ENCODE data around the gene GANC. TPM values are rescaled to one million over a fixed set of nuclear protein-coding genes. Genes with fewer than 3 reads are reported as not detected.
"Not testable (repeated sequence)": the region's sequence is repeated elsewhere in the genome, so short reads cannot be mapped to it uniquely, and the experiment has no call there.

The GANC gene
- total RNA-seq, 2 experiments from 2014 or later = 22.7 to 30.4 TPM

- H3K4me3 Mint-ChIP-seq; H3K27ac Mint-ChIP-seq; DNase-seq; H3K27me3 Mint-ChIP-seq; H3K9me3 Mint-ChIP-seq (ENCODE audit: low read depth); ATAC-seq; H3K4me1 Mint-ChIP-seq; CTCF ChIA-PET: not testable (repeated sequence)
- H3K36me3 Mint-ChIP-seq = peaks cover 36% of the 10 kb centered on the region
These were observed 28.0 kb downstream of the GANC start for GRCh38 chr15:42301004-42301403.

- Mint-ChIP-seq H3K27ac (no peak overlapping the region), H3K36me3 (peaks cover 15% of the 10 kb centered on the region), H3K27me3 (no peaks in the 10 kb centered on the region), H3K4me1 (no peaks in the 10 kb centered on the region), H3K9me3 (ENCODE audit: low read depth) (peaks cover 5% of the 10 kb centered on the region), H3K4me3 (no peak overlapping the region)
- CTCF ChIA-PET = no interaction called here
- DNase-seq = no peak
- ATAC-seq = no peak
These were observed 33.7 kb downstream of the GANC start for GRCh38 chr15:42306681-42307080.

- CTCF ChIA-PET = no interaction called here
- Mint-ChIP-seq H3K4me3 (no peak overlapping the region), H3K27me3 (no peaks in the 10 kb centered on the region), H3K9me3 (ENCODE audit: low read depth) (no peaks in the 10 kb centered on the region), H3K27ac (no peak overlapping the region), H3K36me3 (peaks cover 13% of the 10 kb centered on the region), H3K4me1 (peaks cover 3% of the 10 kb centered on the region)
- no peak for ATAC-seq
- no peak for DNase-seq
These were observed 40.5 kb downstream of the GANC start for GRCh38 chr15:42313463-42313862.

- Mint-ChIP-seq H3K4me1 (peaks cover 3% of the 10 kb centered on the region), H3K4me3 (no peak overlapping the region), H3K9me3 (ENCODE audit: low read depth) (no peaks in the 10 kb centered on the region), H3K27me3 (no peaks in the 10 kb centered on the region), H3K27ac (no peak overlapping the region), H3K36me3 (peaks cover 12% of the 10 kb centered on the region)
- ATAC-seq = no peak
- CTCF ChIA-PET = no interaction called here
- DNase-seq = no peak
These were observed 41.8 kb downstream of the GANC start for GRCh38 chr15:42314818-42315217.

- no peaks in the 10 kb centered on the region for H3K9me3 Mint-ChIP-seq (ENCODE audit: low read depth)
- no peak for DNase-seq
- no peak overlapping the region for H3K27ac Mint-ChIP-seq
- H3K4me1 Mint-ChIP-seq = peaks cover 3% of the 10 kb centered on the region
- ATAC-seq = no peak
- H3K27me3 Mint-ChIP-seq = no peaks in the 10 kb centered on the region
- CTCF ChIA-PET = no interaction called here
- no peak overlapping the region for H3K4me3 Mint-ChIP-seq
- peaks cover 12% of the 10 kb centered on the region for H3K36me3 Mint-ChIP-seq
These were observed 42.5 kb downstream of the GANC start for GRCh38 chr15:42315521-42315920.

- H3K4me1 Mint-ChIP-seq; H3K27ac Mint-ChIP-seq; H3K27me3 Mint-ChIP-seq; CTCF ChIA-PET; DNase-seq; H3K9me3 Mint-ChIP-seq (ENCODE audit: low read depth); ATAC-seq; H3K4me3 Mint-ChIP-seq: not testable (repeated sequence)
- peaks cover 11% of the 10 kb centered on the region for H3K36me3 Mint-ChIP-seq
These were observed 43.3 kb downstream of the GANC start for GRCh38 chr15:42316282-42316805.

- DNase-seq = no peak
- ATAC-seq = no peak
- CTCF ChIA-PET = no interaction called here
- Mint-ChIP-seq H3K36me3 (peaks cover 14% of the 10 kb centered on the region), H3K4me1 (peaks cover 3% of the 10 kb centered on the region), H3K27ac (no peak overlapping the region), H3K9me3 (ENCODE audit: low read depth) (no peaks in the 10 kb centered on the region), H3K4me3 (no peak overlapping the region), H3K27me3 (no peaks in the 10 kb centered on the region)
These were observed 46.2 kb downstream of the GANC start for GRCh38 chr15:42319206-42319605.

- Mint-ChIP-seq H3K4me3 (no peak overlapping the region), H3K36me3 (peaks cover 14% of the 10 kb centered on the region), H3K27ac (no peak overlapping the region), H3K4me1 (no peaks in the 10 kb centered on the region), H3K27me3 (no peaks in the 10 kb centered on the region), H3K9me3 (ENCODE audit: low read depth) (no peaks in the 10 kb centered on the region)
- ATAC-seq (no peak), DNase-seq (no peak)
- CTCF ChIA-PET = no interaction called here
These were observed 51.3 kb downstream of the GANC start for GRCh38 chr15:42324308-42324707.

DNA sequence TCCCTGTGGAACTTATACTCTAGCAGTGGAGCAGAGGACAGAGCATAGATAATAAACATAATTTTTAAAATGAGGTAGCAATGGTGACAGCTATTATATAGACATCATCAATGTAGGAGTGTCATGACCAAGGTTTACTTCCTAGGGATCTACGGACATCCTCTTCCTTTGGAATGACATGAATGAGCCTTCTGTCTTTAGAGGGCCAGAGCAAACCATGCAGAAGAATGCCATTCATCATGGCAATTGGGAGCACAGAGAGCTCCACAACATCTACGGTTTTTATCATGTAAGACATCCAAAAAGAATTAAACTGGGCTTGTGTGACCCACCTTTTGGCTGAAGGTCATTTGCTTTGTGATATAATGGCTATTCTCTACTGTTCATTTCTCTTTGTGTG, 56.2 kb downstream of the GANC start:
- CTCF ChIA-PET = interaction anchor here (1.4 kb wide), 1 partner anchor 897 kb away, joined by 3 read pairs; no protein-coding TSS in a partner anchor
- Mint-ChIP-seq H3K4me3 (no peak overlapping the region), H3K9me3 (ENCODE audit: low read depth) (no peaks in the 10 kb centered on the region), H3K4me1 (no peaks in the 10 kb centered on the region), H3K27ac (no peak overlapping the region), H3K27me3 (no peaks in the 10 kb centered on the region), H3K36me3 (peaks cover 10% of the 10 kb centered on the region)
- ATAC-seq (no peak), DNase-seq (no peak)

GRCh38 chr15:42329992-42330391, 57.0 kb downstream of the GANC start:
- H3K27ac Mint-ChIP-seq = no peak overlapping the region
- CTCF ChIA-PET = interaction anchor here (1.4 kb wide), 1 partner anchor 896 kb away, joined by 3 read pairs; no protein-coding TSS in a partner anchor
- H3K4me3 Mint-ChIP-seq = no peak overlapping the region
- peaks cover 14% of the 10 kb centered on the region for H3K36me3 Mint-ChIP-seq
- ATAC-seq (no peak), DNase-seq (no peak)
- peaks cover 4% of the 10 kb centered on the region for H3K9me3 Mint-ChIP-seq (ENCODE audit: low read depth)
- H3K4me1 Mint-ChIP-seq = no peaks in the 10 kb centered on the region
- no peaks in the 10 kb centered on the region for H3K27me3 Mint-ChIP-seq

GRCh38 chr15:42331235-42331634, 58.2 kb downstream of the GANC start:
- H3K27me3 Mint-ChIP-seq = no peaks in the 10 kb centered on the region
- DNase-seq (no peak), ATAC-seq (no peak)
- CTCF ChIA-PET = no interaction called here
- H3K4me3 Mint-ChIP-seq = no peak overlapping the region
- peaks cover 22% of the 10 kb centered on the region for H3K36me3 Mint-ChIP-seq
- peaks cover 12% of the 10 kb centered on the region for H3K9me3 Mint-ChIP-seq (ENCODE audit: low read depth)
- no peak overlapping the region for H3K27ac Mint-ChIP-seq
- no peaks in the 10 kb centered on the region for H3K4me1 Mint-ChIP-seq

- Mint-ChIP-seq H3K36me3 (peaks cover 26% of the 10 kb centered on the region), H3K27ac (no peak overlapping the region), H3K27me3 (no peaks in the 10 kb centered on the region), H3K4me3 (no peak overlapping the region), H3K4me1 (no peaks in the 10 kb centered on the region), H3K9me3 (ENCODE audit: low read depth) (peaks cover 16% of the 10 kb centered on the region)
- ATAC-seq = no peak
- CTCF ChIA-PET = no interaction called here
- no peak for DNase-seq
These were observed 59.3 kb downstream of the GANC start for GRCh38 chr15:42332331-42332730.

GRCh38 chr15:42335074-42335473, 62.1 kb downstream of the GANC start:
- CTCF ChIA-PET = no interaction called here
- no peaks in the 10 kb centered on the region for H3K4me1 Mint-ChIP-seq
- peaks cover 16% of the 10 kb centered on the region for H3K9me3 Mint-ChIP-seq (ENCODE audit: low read depth)
- H3K36me3 Mint-ChIP-seq = peaks cover 26% of the 10 kb centered on the region
- H3K27me3 Mint-ChIP-seq = no peaks in the 10 kb centered on the region
- no peak overlapping the region for H3K27ac Mint-ChIP-seq
- DNase-seq (no peak), ATAC-seq (no peak)
- H3K4me3 Mint-ChIP-seq = no peak overlapping the region

DNA sequence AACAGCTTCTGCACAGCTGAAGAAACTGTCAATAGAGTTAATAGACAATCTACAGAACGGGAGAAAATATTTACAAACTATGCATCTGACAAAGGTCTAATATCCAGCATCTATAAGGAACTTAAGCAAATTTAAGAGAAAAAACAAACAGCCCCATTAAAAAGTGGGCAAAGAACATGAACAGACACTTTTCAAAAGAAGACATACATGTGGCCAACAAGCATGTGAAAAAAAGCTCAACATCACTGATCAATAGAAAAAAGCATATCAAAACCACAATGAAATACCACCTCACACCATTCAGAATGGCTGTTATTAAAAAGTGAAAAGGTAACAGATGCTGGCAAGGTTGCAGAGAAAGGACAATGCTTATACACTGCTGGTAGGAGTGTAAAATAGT, 63.6 kb downstream of the GANC start:
- Mint-ChIP-seq H3K9me3 (ENCODE audit: low read depth) (peaks cover 16% of the 10 kb centered on the region), H3K36me3 (peaks cover 22% of the 10 kb centered on the region)
- H3K4me3 Mint-ChIP-seq, H3K27me3 Mint-ChIP-seq, H3K27ac Mint-ChIP-seq, DNase-seq, ATAC-seq, H3K4me1 Mint-ChIP-seq, CTCF ChIA-PET: not testable (repeated sequence)

DNA sequence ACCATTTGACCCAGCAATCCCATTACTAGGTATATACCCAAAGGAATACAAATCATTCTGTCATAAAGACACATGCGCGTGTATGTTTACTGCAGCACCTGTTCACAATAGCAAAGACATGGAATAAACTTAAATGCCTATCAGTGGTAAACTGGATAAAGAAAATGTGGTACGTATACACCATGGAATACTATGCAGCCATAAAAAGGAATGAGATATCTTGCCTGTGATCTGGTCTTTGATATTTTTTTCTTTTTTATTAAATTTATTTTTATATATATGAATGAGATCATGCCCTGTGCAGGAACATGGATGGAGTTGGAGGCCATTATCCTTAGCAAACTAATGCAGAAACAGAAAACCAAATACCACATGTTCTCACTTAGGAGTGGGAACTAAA, 64.1 kb downstream of the GANC start:
- H3K27ac Mint-ChIP-seq, DNase-seq, ATAC-seq, H3K27me3 Mint-ChIP-seq, H3K4me3 Mint-ChIP-seq, CTCF ChIA-PET, H3K4me1 Mint-ChIP-seq: not testable (repeated sequence)
- Mint-ChIP-seq H3K36me3 (peaks cover 22% of the 10 kb centered on the region), H3K9me3 (ENCODE audit: low read depth) (peaks cover 16% of the 10 kb centered on the region)

Data from activated CD8-positive, alpha-beta memory T cell treated with anti-CD3 and anti-CD28 coated beads, Interleukin-2, amount 10 ng/mL, durations not matched to agents 7 days and 5 days (primary cell).